ENCODE data around the gene GAREM2.

Gene GAREM2

DNA sequence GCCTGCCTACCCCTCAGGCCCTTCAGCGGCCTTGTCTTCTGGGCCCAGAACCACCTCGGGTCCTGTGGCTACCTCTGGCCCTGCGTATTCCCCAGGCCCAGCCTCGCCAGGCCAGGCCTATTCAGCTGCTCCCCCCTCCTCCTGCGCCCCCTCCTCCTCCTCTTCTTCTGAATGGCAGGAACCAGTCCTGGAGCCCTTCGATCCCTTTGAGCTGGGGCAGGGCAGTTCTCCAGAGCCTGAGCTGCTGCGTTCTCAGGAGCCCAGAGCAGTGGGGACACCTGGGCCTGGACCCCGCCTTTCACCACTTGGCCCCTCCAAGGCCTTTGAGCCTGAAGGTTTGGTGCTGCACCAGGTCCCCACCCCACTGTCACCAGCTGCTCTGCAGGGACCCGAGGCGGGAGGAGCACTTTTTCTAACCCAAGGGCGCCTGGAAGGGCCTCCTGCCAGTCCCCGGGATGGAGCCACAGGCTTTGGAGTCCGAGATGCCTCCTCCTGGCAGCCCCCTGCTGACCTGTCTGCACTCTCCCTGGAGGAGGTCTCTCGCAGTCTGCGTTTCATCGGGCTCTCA, 14.7 kb downstream of the GAREM2 start:
- DNase-seq (ENCODE audit: low read depth): no peak

DNA sequence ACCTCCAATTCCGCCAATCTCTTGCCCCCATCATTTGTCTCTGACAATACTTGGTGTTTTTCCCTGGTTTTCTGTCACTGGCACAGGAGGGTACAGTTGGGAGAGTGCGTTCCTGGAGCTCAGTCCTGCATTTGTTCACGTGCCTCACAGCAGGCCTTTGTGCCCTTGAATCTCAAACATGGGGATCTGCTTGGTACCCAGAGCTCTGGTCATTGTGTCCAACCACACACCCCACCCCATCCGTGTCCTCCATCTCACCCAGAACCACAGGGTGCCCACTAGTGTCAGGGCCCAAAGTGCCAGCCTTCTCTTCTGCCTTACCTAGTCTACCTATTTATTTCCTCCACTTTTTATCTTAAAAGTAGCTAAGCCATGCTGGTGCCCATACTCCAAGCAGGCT, 16.2 kb downstream of the GAREM2 start:
- no peak for DNase-seq (ENCODE audit: low read depth)

DNA sequence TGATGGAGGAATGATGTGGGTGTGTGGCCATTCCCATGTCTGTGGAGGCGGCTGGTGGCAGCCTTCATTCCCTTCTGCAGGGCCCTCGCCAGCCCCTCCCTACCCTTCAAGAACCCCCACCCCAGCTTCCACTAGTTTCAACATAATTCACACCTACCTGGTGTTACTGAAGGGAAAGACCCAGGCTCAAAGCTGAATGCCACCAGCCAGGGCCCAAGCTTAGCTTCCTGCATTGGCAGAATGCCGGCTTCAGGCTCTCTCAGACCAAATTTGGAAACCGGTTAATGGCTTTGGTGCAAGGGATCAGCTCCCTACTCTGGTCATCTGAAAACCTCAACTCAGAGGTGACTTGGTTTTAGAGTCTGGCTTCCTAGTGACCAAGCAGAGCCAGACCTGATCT, 16.9 kb downstream of the GAREM2 start:
- DNase-seq (ENCODE audit: low read depth): no peak

DNA sequence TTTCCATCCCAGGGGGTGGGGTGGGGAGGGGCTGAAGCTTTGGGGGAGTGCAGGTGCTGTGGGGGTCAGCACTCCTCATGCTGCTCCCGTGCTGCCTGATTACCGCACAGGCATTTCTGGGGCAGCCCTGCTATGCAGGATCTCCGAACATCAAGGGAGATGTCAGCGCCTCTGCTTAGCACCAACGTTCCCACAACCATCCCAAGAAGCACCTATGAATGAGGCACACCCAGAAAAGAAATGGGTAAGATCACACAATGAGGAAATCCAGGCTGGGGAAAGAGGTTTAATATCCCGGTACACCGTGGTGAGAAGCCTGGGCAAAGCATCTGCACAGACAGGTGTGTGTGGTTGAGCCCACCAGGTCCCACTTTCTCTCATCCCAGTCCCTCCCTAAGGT, 17.5 kb downstream of the GAREM2 start:
- no peak for DNase-seq (ENCODE audit: low read depth)

DNA sequence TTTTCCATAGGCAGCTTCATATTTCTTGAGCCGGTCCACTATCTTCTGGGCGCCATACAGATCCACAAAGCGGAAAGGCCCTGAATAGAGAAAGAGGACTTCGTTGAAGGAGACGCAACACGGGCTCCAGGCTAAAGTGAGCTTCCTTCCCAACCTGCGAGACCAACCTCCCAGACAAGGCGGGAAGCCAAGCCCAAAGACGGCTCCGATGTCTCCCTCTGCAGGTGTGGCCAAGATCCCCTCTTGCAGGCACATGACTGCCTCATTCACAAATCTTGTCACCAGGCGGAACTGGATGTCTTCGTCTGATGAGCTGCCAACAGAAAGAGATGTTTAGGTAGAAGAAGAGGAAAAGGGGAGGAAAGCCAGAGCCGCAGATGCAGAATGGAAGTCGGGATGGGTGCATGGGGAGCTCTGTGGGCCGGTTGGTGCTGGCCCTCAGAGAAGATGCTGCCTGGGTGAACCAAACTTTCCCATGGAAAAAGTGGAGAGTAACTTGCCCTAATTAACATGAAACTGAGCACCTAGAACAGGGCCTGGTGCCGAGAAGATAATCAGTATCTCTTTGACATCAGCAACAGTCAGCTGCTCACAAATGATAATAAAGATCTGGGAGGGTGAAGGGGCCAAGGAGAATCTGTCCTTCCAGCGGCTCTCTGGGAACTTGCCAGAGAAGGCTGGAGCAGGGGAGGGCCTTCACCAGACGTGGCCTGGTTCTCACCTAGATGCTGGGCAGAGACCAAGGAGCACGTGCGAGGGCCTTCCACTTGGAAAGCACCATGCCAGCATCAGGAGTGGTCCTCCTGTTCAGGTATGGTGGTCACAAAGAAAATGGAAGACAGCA, 18.6 kb downstream of the GAREM2 start:
- no peak for DNase-seq (ENCODE audit: low read depth)

DNA sequence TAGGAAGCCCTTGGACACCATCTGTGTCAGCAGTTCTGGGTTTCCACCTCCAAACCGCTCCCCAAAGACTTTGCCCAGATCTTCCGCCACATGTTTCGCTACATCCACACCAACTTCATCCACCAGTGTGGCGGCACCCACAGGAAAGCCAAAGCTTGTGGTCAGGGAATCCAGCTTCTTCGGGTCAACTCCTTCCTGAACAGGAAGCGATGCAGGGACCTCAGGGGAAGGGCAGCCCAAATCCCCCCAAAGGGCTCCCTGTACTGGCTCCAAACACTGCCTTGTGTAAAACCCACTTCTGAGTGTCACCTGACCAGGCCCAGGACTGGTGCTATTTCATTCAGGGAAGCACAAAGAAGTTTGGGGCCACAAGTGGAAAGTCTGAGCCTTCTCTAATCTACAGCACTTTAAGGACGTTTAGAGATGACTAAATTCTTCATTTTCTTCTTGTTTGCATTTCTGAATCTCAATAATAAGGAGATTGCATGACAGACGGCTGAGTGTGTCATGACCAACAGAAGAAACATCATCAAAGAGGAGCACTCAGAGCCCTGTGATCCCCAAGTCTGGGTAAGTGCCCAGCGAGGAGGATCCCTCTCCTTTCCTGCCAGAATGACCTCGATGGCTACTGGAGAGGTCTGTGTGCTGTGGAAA, 20.8 kb downstream of the GAREM2 start:
- no peak for DNase-seq (ENCODE audit: low read depth)

DNA sequence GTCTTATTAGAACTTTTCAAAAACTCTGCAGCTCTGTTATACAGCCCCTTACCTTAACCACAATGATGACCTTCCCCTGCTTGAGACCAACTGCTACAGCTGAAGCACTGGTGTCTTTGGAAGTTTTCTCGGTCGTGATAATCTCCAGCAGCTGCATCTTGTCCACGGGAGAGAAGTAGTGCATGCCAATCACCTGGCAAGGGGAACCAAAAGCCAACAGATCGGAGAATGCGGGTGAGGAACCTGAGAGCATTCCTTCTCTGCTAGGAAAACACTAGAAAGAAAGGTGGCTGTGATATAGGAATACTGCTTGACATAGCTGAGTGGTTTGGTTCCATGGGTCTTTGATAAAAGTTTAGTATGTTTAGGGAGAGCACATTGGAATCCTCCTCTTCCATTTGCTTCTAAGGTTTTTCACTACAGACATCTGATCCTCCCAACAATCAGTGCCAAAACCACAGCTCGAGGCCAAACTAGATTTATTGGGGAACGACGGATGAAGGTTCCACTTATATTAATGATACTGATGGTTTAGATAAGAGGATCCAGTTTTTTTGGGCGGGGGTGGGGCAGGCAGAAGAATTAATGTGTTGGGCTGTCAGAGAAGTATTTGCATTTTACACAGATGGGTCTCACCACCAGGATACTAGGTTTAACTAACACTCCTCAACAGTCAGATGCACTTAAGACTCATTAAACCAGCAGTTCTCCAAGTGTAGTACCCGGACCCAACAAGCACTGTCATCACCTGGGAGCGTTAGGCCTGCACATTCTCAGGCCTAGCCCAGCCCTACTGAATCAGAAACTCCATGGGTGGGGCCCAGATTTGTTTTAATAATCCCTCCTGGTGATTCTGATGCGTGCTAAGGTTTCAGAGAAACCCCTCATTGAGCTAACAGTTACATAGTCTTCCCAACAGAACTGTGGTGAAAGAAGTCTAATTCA, 22.4 kb downstream of the GAREM2 start:
- no peak for DNase-seq (ENCODE audit: low read depth)

DNA sequence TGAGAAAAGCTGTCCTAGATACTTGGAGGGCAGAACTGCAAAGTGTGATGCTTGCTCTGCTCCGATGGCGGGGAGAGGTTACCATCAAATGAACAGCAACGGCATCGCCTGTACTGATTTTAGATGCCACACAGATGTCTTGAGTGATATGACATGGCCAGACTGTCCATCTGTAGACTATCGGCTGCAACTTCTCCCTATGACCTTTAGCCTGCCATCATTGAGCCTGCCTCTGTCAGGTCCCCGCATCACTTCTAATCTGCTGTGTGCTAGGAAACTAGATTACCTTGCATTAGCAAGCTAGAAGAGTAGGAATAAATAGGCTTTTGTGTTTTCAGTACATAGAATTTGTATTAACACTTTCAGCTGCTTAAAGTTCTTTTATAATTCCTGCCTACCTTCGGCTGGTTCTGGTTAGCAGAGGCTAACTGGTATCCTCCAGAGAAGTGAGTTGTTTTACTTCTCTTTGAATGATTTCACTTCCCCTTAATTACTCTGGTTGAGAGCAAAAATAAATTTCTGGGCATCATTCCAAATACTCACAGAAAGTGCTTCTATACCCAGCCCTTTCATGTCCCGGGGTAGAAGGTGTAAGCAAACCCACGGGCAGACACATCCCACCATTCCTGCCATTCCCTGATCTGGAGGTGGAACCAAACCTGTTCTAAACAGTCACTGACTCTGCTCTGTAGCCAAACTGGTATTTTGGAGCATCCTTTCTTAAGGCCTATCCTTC, 24.0 kb downstream of the GAREM2 start:
- DNase-seq (ENCODE audit: low read depth): no peak

DNA sequence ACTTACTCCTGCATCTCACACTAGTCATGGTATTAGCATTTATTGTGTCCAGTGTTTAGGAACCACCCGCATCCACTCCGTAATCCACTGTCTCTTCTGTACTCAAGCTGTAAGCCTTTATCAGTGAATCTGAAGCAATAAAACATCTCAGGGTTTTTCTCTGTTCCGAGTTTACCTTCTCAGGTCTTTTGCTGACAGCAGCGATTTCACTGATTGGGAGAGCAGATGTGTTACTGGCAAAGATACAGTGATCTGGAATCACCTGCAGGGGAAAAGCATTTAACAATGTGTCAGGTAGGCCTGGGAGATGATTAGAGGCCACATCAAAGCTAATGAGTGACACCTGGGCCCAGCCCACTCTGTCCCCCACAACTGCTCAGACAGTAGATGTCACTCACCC, 24.6 kb downstream of the GAREM2 start:
- no peak for DNase-seq (ENCODE audit: low read depth)

DNA sequence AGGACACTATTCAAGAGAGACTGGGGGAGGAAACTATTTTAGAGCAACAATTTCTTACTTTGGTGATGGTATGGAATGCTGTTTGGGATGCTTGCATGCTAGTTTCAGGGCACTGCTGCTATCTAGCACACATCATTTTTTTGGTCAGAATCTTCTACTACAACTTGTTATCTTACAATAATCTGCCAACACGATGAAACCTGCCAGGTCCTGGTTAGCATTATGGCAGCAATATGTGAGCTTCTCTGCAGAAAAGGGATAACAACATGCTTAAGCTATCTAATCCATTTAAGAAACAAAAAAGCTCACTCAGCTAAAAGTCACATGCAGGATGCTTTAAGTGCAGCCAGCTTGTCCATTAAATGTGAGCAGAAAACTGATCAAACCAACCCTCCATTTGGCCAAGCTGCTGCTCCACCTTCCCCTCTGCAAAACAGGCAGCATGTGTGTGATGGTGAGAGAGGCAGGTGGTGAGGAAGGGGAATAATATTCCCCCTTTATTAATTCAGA, 30.1 kb downstream of the GAREM2 start:
- DNase-seq (ENCODE audit: low read depth): no peak

DNA sequence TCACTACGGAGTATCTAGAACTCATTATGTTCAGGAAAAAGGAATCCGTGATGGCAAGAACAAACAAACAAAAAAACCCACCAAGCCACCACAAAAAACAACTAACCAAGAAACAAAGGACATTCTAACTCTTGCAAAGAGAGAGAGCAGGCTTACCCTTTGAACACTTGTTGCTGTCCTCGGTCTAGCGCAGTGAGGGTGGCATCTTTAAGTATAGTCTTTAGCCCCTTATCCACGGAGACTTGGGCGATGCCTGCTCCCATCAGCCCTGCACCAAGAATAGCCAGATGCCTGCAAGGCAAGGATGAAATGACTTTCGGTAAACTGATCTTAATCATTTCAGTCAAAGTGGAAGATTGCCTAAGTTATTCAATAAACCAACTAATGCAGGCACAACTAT, 31.0 kb downstream of the GAREM2 start:
- DNase-seq (ENCODE audit: low read depth): no peak

DNA sequence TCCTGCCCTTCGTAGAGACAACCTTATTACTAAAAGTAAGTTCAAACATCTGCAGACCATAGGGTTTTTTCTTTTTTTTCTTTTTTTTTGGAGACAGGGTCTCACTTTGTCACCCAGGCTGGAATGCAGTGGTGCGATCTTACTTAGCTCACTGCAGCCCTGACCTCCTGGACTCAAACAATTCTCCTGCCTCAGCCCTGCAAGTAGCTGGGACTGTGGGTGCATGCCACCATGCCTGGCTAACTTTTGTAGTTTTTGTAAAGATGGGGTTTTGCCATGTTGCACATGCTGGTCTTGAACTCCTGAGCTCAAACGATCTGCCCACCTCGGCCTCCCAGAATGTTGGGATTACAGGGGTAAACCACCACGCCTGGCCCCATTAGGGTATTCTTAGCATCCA, 39.1 kb downstream of the GAREM2 start:
- DNase-seq (ENCODE audit: low read depth): no peak

DNA sequence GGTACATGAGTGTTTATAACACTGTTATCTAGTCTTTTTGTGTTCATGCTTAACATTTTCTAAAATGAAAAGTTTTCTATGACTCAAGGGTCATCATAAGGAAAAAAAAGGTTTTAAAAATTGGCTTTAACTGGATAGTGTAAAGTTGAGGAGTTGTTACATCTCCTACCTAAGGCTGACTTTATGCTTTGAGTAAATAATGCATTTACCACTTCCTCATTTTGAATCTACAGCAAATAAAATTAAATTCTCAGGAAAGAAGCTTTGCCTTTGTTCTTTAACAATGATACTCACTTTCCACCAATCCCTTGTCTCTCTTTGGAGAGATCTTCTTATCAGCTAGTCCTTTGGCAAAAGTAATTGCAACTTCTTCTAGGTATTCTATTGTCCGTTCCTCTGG, 41.9 kb downstream of the GAREM2 start:
- no peak for DNase-seq (ENCODE audit: low read depth)

DNA sequence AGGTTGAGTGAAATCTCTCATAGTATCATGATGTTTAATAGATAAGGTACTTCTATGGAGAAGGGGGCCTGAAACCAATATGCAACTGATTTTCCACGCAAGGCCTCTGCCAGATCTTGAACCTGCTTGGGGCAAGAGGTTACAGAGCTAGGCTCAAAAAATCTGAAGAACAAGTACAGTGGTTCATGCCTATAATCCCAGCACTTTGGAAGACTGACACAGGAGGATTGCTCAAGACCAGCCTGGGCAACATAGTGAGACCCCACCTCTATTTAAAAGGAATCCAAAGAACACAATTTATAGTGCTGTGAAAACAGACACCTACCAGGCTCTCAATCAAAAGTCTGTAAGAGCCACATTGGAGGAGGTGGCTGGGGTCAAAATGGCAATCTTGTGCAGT, 42.9 kb downstream of the GAREM2 start:
- no peak for DNase-seq (ENCODE audit: low read depth)

DNA sequence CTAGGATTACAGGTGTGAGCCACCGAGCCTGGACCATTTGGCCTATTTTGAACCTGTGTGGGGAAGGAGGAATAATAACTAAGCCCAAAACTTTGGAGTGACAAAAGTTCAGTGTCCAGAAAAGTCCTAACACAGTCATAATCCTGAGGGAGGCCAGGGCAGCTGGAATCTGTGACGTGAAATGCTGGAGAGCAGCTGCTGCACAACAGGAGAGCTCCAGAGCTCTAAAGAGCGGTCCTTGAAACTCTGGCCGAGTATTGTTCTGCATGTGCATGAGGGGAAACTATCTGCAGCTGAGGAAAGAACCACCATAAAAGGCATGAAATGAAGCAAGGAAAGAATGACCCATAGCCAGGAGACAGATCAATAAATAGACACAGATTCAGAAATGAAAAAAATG, 43.7 kb downstream of the GAREM2 start:
- no peak for DNase-seq (ENCODE audit: low read depth)

DNA sequence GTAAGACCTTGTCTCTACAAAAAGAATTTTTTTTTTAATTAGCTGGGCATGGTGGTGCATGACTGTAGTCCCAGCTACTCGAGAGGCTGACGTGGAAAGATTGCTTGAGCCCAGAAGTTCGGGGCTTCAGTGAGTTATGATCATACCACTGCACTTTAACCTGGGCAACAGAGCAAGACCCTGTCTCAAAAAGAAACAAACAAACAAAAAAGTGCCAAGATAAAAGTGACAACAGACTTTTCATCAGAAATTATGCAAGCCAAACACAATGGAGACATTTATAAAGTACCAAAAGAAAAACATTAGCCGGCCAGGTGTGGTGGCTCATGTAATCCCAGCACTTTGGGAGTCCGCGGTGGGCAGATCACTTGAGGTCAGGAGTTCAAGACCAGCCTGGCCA, 44.8 kb downstream of the GAREM2 start:
- DNase-seq (ENCODE audit: low read depth): no peak

DNA sequence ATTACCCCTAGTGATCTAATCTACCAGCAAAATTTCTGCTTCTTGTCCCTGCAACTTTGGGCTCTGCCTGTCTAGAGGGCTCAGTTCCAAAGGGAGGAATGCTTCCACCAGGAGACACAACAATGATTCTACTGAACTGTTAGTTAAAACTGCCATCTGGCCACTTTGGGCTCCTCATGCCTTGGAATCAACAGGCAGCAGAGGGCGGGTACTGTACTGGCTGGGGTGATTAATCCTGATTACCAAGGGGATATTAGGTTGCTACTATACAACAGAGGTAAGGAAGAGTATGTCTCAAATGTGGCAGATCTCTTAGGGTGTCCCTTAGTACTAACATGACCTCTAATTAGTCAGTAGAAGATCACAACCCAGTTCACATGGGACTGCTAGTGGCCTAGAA, 50.1 kb downstream of the GAREM2 start:
- DNase-seq (ENCODE audit: low read depth): no peak

DNA sequence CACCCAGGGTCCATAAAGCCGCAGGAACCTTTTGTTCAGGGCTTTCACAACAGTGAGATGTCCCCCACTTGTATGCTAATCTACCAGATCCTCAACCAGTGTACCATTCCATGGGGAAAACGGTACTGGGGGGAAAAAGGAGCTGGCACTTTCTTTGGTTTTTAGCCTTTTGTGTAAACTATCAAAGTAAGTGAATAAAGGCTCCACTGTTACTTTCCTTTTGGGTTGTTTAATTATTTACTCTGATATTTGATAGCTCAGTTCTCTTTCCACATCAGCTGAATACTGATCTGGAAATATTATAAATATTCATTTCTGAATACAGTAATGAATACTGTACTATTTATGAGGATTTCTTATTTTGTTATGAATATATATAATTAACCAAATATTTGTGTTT, 51.2 kb downstream of the GAREM2 start:
- DNase-seq (ENCODE audit: low read depth): no peak

DNA sequence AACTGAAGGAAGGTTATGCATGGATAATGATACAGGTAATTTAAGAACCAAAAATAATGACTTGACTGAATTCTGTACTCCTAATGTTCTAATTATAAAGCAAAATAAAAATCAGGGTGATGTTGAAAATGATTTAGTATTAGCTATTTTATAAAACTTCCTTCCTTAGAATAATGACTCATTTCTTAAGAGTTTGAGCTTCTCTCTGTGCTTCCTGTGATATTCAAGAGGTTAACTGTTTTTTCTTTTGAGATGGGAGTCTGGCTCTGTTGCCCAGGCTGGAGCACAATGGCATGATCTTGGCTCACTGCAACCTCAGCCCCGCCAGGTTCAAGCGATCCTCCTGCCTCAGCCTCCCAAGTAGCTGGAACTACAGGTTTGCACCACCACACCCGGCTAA, 56.7 kb downstream of the GAREM2 start:
- DNase-seq (ENCODE audit: low read depth): no peak

DNA sequence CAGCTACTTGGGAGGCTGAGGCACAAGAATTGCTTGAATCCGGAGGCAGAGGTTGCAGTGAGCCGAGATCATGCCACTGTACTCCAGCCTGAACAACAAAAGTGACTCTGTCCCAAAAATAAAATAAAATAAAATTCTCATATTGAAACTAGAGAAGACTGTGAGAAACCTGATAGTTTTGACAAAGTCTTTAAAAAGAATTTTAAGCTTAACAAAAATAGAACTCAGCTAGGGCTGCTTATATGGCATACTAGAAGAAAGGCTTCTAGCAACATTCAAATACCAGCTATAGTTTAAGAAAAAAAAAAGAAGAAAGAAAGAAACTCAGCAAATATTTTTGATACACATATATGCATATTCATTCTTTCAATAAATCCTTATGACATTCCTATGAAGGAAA, 57.9 kb downstream of the GAREM2 start:
- DNase-seq (ENCODE audit: low read depth): no peak

DNA sequence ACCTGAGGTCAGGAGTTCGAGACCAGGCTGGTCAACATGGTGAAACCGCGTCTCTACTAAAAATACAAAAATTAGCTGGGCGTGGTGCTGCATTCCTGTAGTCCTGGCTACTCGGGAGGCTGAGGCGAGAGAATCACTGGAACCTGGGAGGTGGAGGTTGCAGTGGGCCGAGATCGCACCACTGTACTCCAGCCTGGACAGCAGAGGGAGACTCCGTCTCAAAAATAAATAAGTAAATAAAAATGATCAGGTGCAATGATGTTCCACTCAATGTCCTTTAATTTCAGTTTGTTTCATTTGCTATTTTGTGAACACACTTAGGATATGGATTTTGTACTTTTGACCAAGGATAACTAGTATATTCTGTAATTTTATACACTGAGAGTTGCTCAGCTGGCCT, 62.2 kb downstream of the GAREM2 start:
- DNase-seq (ENCODE audit: low read depth): no peak

DNA sequence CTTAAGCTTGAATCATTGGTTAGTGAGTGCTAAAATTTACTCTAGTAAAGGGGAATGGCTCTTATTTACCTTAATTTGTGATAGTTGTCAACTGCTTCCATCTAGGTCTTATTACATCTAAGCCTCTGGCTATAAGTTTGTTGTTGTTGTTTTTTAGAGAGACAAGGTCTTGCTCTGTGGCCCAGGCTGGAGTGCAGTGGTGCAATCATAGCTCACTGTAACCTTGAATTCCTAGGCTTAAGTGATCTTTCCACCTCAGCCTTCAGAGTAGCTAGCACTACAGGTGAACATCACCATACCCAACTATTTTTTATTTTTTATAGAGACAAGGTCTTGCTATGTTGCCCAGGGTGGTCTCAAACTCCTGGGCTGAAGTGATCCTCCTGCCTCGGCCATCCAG, 65.0 kb downstream of the GAREM2 start:
- DNase-seq (ENCODE audit: low read depth): no peak

Measured in stimulated activated CD4-positive, alpha-beta T cell treated with anti-CD3 and anti-CD28 coated beads, Interleukin-2, amount 100 ng/mL, for 4 hours (primary cell).